ENCODE results near the gene PKHD1.

The PKHD1 gene

DNA sequence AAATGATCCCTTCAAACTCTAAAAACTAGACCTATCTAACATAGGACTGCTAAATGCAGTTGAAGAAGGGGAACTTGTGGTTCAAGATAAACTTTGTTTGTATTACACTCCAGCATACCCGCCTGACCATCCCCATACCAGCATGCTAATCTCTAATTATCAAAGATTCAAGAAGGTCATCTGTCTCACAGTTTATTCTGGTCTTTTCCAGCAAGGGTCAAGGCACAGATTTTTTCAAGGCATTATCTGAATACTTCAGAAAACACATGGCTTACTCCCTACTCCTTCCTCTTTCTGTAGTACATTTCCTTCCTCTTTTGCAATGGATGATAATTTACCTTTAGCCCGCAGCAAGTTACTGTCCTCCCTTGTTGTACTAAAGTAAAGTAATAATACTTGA, 174.1 kb downstream of the PKHD1 start:
- TF ChIP-seq CREB1 (IDR thresholded peaks at IDR 0.05; ENCODE audit: low read depth) (no peak), TCF12 (IDR thresholded peaks at IDR 0.05; ENCODE audit: low read depth) (no peak)

DNA sequence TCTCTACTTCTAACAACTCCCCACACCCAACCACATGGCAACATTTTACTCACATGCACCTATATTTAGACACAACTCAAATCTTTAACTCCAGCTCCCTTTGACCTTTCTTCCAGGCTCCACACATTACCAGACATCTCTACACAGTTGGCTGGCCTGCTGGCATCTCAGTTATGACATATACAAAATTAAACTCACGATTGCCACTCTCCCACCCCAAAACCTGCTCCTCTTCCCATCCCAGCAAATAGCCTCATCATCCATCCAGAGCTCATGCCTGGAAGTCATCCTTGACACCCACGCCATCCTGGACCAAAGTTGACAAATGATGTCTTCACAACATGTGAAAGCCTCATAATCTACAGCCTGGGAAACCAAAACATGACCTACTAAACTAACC, 176.6 kb downstream of the PKHD1 start:
- TF ChIP-seq TEAD4 (IDR thresholded peaks at IDR 0.05) (no peak), EGR1 (IDR thresholded peaks at IDR 0.05) (no peak), CEBPB (IDR thresholded peaks at IDR 0.05) (no peak), TAF1 (IDR thresholded peaks at IDR 0.05; ENCODE audit: low read depth) (no peak), YY1 (IDR thresholded peaks at IDR 0.05; ENCODE audit: low read depth) (no peak), RAD21 (IDR thresholded peaks at IDR 0.05; ENCODE audit: low read depth) (no peak), ZBTB7A (IDR thresholded peaks at IDR 0.05; ENCODE audit: low read depth) (no peak), FOXM1 (IDR thresholded peaks at IDR 0.05; ENCODE audit: borderline replicate concordance, low read depth) (no peak), CREB1 (IDR thresholded peaks at IDR 0.05; ENCODE audit: low read depth) (no peak), NFIC (IDR thresholded peaks at IDR 0.05) (no peak), TCF12 (IDR thresholded peaks at IDR 0.05; ENCODE audit: low read depth) (no peak), EP300 (IDR thresholded peaks at IDR 0.05; ENCODE audit: borderline replicate concordance) (no peak)
- TF ChIP-seq, protein P1, sequence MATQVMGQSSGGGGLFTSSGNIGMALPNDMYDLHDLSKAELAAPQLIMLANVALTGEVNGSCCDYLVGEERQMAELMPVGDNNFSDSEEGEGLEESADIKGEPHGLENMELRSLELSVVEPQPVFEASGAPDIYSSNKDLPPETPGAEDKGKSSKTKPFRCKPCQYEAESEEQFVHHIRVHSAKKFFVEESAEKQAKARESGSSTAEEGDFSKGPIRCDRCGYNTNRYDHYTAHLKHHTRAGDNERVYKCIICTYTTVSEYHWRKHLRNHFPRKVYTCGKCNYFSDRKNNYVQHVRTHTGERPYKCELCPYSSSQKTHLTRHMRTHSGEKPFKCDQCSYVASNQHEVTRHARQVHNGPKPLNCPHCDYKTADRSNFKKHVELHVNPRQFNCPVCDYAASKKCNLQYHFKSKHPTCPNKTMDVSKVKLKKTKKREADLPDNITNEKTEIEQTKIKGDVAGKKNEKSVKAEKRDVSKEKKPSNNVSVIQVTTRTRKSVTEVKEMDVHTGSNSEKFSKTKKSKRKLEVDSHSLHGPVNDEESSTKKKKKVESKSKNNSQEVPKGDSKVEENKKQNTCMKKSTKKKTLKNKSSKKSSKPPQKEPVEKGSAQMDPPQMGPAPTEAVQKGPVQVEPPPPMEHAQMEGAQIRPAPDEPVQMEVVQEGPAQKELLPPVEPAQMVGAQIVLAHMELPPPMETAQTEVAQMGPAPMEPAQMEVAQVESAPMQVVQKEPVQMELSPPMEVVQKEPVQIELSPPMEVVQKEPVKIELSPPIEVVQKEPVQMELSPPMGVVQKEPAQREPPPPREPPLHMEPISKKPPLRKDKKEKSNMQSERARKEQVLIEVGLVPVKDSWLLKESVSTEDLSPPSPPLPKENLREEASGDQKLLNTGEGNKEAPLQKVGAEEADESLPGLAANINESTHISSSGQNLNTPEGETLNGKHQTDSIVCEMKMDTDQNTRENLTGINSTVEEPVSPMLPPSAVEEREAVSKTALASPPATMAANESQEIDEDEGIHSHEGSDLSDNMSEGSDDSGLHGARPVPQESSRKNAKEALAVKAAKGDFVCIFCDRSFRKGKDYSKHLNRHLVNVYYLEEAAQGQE (IDR thresholded peaks at IDR 0.05; ENCODE audit: low read depth) = no peak
- TF ChIP-seq, protein P2, sequence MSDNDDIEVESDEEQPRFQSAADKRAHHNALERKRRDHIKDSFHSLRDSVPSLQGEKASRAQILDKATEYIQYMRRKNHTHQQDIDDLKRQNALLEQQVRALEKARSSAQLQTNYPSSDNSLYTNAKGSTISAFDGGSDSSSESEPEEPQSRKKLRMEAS (IDR thresholded peaks at IDR 0.05) = no peak
- TF ChIP-seq, protein P3, sequence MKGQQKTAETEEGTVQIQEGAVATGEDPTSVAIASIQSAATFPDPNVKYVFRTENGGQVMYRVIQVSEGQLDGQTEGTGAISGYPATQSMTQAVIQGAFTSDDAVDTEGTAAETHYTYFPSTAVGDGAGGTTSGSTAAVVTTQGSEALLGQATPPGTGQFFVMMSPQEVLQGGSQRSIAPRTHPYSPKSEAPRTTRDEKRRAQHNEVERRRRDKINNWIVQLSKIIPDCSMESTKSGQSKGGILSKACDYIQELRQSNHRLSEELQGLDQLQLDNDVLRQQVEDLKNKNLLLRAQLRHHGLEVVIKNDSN (IDR thresholded peaks at IDR 0.05) = no peak

DNA sequence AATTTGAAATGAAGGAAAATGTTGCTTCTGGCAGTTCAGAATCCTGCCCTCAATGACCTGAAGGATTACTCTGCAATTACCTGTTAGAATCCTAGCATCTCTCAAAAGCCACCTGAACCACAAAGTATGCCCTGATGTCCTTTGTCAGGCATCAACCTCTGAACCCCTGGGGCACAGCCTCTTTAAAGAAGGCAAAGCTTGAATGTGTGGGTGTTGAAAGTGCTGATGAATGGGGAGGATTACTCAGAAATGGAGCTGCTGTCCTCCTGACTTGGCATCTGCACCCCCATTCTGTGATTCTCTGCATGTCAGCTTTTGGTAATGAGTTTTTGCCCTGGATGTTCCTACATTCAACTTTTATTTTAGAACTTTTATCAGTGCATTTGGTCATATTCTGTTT, 179.2 kb downstream of the PKHD1 start:
- TF ChIP-seq, protein P1 (IDR thresholded peaks at IDR 0.05; ENCODE audit: low read depth) = no peak
- TF ChIP-seq, protein P3 (IDR thresholded peaks at IDR 0.05) = no peak
- TF ChIP-seq EGR1 (IDR thresholded peaks at IDR 0.05) = no peak
- no peak for TF ChIP-seq NFIC (IDR thresholded peaks at IDR 0.05)
- no peak for TF ChIP-seq TCF12 (IDR thresholded peaks at IDR 0.05; ENCODE audit: low read depth)
- no peak for TF ChIP-seq TEAD4 (IDR thresholded peaks at IDR 0.05)
- TF ChIP-seq, protein P2 (IDR thresholded peaks at IDR 0.05) = no peak
- TF ChIP-seq EP300 (IDR thresholded peaks at IDR 0.05; ENCODE audit: borderline replicate concordance) = no peak
- TF ChIP-seq YY1 (IDR thresholded peaks at IDR 0.05; ENCODE audit: low read depth) = no peak
- TF ChIP-seq FOXM1 (IDR thresholded peaks at IDR 0.05; ENCODE audit: borderline replicate concordance, low read depth) = no peak
- TF ChIP-seq CEBPB (IDR thresholded peaks at IDR 0.05) = no peak
- TF ChIP-seq TAF1 (IDR thresholded peaks at IDR 0.05; ENCODE audit: low read depth) = no peak
- no peak for TF ChIP-seq CREB1 (IDR thresholded peaks at IDR 0.05; ENCODE audit: low read depth)
- TF ChIP-seq ZBTB7A (IDR thresholded peaks at IDR 0.05; ENCODE audit: low read depth) = no peak
- no peak for TF ChIP-seq RAD21 (IDR thresholded peaks at IDR 0.05; ENCODE audit: low read depth)

DNA sequence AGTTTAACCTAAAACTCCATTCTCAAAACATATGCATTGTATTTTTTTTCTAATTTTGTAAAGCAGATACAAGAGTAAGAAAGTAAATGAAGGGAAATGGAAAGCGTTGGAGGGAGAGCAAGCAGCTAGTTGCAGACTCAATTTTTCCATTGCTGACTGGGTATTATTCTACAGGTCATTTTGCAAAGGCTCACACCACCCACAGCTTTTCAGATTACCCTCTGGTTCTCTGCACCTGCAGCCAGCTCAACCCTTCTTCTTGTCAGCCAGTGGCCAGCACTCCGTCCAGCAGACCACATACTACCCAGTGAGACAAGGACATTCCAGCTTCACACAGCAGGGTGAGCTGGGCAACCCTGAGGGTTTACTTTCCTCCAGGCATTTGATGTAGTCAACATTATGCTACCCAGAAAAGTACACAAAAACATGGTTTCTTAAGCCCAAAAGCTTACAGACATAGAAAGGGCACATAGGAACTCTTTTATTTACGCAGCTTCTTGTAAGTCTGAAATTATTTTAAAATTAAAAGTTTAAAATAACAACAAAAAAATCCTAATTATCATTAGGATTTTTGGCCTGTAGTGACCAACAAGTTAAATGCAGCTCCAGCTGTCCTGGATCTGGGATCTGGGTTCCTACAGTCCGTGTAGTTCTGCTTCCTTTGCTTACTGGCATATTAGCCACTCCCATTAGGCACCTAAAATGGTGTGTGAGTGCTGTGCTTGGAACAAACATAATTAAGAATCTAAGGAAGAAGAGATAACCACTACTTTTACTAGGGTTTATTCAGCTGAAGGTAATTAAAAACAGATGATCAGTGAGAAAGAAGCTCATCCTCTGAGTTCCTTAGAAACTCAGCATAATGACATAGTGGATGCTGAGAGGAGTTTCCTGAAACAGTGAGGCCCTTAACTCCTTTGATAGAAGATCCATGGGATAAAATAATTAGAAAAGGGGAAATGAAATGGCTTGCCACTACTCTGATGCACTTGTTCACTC, 185.3 kb downstream of the PKHD1 start:
- no peak for TF ChIP-seq EGR1 (IDR thresholded peaks at IDR 0.05)
- TF ChIP-seq TAF1 (IDR thresholded peaks at IDR 0.05; ENCODE audit: low read depth) = no peak
- TF ChIP-seq, protein P3 (IDR thresholded peaks at IDR 0.05) = no peak
- TF ChIP-seq, protein P2 (IDR thresholded peaks at IDR 0.05) = no peak
- TF ChIP-seq CREB1 (IDR thresholded peaks at IDR 0.05; ENCODE audit: low read depth) = no peak
- TF ChIP-seq EP300 (IDR thresholded peaks at IDR 0.05; ENCODE audit: borderline replicate concordance) = no peak
- TF ChIP-seq CEBPB (IDR thresholded peaks at IDR 0.05) = no peak
- TF ChIP-seq FOXM1 (IDR thresholded peaks at IDR 0.05; ENCODE audit: borderline replicate concordance, low read depth) = no peak
- no peak for TF ChIP-seq YY1 (IDR thresholded peaks at IDR 0.05; ENCODE audit: low read depth)
- no peak for TF ChIP-seq NFIC (IDR thresholded peaks at IDR 0.05)
- TF ChIP-seq RAD21 (IDR thresholded peaks at IDR 0.05; ENCODE audit: low read depth) = no peak
- no peak for TF ChIP-seq TCF12 (IDR thresholded peaks at IDR 0.05; ENCODE audit: low read depth)
- TF ChIP-seq TEAD4 (IDR thresholded peaks at IDR 0.05) = no peak

Measured in Ishikawa (cell line).